GM18517 (cell line): ENCODE measurements around the gene NXF2.
"Not testable (repeated sequence)": the region's sequence is repeated elsewhere in the genome, so short reads cannot be mapped to it uniquely, and the experiment has no call there.

Experiments
- ATAC-seq: cut with Tn5 transposase; IDR thresholded peaks from one replicate; pipeline ENCODE4 v1.9.1; 2021; ENCODE audit warnings: mild to moderate bottlenecking, moderate library complexity; ENCODE audit not compliant: unreplicated experiment

The NXF2 gene

DNA sequence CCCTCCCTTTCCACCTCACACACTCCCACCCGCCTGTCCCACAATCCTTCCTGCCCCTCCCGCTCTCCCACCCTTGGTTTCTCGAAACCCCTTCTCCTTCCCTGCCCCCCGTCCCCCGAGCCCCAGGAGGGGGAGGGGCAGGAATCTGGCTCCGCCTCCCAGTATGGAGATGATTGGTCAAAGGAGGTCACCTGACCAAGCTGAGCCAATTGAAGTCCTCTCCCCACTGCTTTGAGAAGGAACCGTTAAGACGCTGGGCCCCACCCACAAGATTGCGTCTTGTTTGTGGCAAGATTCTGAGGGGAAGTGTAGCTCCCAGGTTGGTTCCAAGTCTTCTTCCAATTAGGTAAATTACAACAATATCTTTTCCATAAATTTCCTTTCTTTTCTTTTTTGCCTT, at the start of gene NXF2:
NXF2 (plus strand) TSS at position 275 of the 400 bp plus-strand sequence. CDS start 59,912 bp downstream, outside the sequence.
- ATAC-seq = not testable (repeated sequence)

- not testable (repeated sequence) for ATAC-seq
These were observed 39.0 kb upstream of the NXF2 start for GRCh38 chrX:102207940-102208339.

- not testable (repeated sequence) for ATAC-seq
These were observed 32.0 kb upstream of the NXF2 start, which contains the start of gene TCP11X1 for GRCh38 chrX:102214986-102215385. Gene TCP11X1, plus strand, starts transcription at chrX:102215301.

- ATAC-seq = not testable (repeated sequence)
These were observed 30.5 kb upstream of the NXF2 start for GRCh38 chrX:102216497-102216896.

DNA sequence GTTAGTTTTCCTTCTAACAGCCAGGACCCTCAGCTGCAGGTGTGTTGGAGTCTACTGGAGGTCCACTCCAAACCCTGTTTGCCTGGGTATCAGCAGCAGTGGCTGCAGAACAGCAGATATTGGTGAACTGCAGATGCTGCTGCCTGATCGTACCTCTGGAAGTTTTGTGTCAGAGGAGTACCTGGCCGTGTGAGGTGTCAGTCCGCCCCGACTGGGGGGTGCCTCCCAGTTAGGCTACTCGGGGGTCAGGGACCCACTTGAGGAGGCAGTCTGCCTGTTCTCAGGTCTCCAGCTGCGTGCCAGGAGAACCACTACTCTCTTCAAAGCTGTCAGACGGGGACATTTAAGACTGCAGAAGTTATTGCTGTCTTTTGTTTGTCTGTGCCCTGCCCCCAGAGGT, 11.3 kb upstream of the NXF2 start:
- ATAC-seq = not testable (repeated sequence)

GRCh38 chrX:102240265-102240664, 6.7 kb upstream of the NXF2 start:
- not testable (repeated sequence) for ATAC-seq

DNA sequence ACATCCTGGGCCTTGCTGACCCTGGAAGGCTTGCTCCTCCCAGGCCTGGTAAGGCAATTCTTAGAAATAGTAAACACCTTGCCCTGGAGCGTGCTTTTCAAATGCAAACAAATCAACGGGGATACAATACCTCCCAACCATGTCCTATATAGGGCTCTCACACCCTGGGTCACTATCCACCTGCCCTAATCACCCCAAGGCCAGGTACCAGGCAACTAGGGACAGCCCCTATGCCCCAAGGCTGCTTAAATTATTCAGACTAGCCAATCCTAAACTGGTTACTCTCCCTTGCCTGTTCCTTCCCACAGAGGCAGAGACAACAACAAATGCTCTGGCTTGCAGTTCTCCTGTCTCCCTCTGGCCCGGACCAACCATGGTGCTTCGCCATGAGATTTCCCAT, 25.3 kb downstream of the NXF2 start:
- ATAC-seq = not testable (repeated sequence)

- no peak for ATAC-seq
These were observed 91.2 kb downstream of the NXF2 start for GRCh38 chrX:102338162-102338561.

- no peak for ATAC-seq
These were observed 92.6 kb downstream of the NXF2 start for GRCh38 chrX:102339312-102340298.

DNA sequence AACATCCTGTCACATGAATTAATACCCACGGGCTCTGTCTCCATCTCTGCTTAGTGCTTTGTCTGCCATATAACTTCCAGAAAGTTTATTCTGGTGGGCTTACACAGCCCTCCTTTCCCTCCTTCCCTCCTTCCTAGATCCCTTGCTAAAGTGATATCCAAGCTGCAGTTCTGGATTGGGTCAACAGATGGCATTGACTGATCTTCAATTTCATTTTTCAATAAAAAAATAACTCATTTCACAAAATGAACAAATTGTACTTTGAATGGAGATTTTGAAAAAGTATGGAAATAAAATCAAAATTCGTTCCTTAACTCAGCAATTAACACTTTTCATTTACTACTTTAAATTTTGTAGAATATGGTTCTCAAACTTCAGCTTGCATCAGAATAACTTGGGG, 94.9 kb downstream of the NXF2 start:
- no peak for ATAC-seq

GRCh38 chrX:102345916-102346315, 98.9 kb downstream of the NXF2 start:
- no peak for ATAC-seq
